Vagina (tissue), 2 donors: ENCODE data around the gene GRIK4.

Source experiments
- CTCF ChIP-seq, 3 experiments: fragments of 450-650 bp in 2 of 3; fragments of 200-600 bp in 1 of 3; sonication (generic) in 1 of 3; IDR thresholded peaks; one replicate each; pipeline ENCODE4 v1.5.1; 2017 to 2019; ENCODE audit warnings: antibody characterized with exemption in 3 of 3, mild to moderate bottlenecking in 2 of 3, moderate library complexity in 2 of 3
- POLR2AphosphoS5 ChIP-seq, 2 donors: sonication (generic); formaldehyde crosslinking; IDR thresholded peaks; one replicate each; pipeline ENCODE4 v1.9.0; 2017; ENCODE audit warnings: antibody characterized with exemption in 2 of 2, mild to moderate bottlenecking in 2 of 2, low read depth in 1 of 2; ENCODE audit not compliant: insufficient read depth in 1 of 2

DNA sequence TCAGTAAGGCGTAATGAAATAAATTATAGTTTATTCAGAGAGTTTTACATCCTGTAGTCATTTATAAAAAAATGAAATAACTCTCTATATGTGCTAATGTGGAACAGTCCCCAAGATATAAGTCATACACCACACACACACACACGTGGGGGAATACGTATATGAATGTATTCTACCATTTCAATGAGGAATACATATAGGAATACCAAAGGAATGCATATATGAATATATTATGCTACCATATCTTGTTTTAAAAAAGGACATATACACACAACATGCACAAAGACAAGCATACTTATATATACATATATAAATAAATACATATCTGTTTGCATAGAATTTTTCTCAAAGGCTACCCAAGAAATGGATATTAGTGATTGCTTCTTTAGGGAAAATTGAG is 39.6 kb upstream of the GRIK4 start:
- TF ChIP-seq POLR2AphosphoS5 (IDR thresholded peaks at IDR 0.05; ENCODE audit: insufficient read depth in 1 of 2, low read depth in 1 of 2) (no peak), CTCF (IDR thresholded peaks at IDR 0.05) (no peak)
